Measurements from ENCODE around the gene FNDC1.
"Not testable (repeated sequence)": the region's sequence is repeated elsewhere in the genome, so short reads cannot be mapped to it uniquely, and the experiment has no call there.

DNA sequence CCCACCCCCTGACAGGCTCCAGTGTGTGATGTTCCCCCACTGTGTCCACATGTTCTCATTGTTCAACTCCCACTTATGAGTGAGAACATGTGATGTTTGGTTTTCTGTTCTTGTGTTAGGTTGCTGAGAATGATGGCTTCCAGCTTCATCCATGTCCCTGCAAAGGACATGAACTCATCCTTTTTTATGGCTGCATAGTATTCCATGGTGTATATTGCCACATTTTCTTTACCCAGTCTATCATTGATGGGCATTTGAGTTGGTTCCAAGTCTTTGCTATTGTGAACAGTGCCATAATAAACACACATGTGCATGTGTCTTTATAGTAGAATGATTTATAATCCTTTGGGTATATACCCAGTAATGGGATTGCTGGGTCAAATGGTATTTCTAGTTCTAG lies 115.5 kb downstream of the FNDC1 start:
- TF ChIP-seq, protein P1, sequence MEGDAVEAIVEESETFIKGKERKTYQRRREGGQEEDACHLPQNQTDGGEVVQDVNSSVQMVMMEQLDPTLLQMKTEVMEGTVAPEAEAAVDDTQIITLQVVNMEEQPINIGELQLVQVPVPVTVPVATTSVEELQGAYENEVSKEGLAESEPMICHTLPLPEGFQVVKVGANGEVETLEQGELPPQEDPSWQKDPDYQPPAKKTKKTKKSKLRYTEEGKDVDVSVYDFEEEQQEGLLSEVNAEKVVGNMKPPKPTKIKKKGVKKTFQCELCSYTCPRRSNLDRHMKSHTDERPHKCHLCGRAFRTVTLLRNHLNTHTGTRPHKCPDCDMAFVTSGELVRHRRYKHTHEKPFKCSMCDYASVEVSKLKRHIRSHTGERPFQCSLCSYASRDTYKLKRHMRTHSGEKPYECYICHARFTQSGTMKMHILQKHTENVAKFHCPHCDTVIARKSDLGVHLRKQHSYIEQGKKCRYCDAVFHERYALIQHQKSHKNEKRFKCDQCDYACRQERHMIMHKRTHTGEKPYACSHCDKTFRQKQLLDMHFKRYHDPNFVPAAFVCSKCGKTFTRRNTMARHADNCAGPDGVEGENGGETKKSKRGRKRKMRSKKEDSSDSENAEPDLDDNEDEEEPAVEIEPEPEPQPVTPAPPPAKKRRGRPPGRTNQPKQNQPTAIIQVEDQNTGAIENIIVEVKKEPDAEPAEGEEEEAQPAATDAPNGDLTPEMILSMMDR (IDR thresholded peaks at IDR 0.05), result not testable (repeated sequence)
- not testable (repeated sequence) for TF ChIP-seq POLR2A (IDR thresholded peaks at IDR 0.05)
